Measurements from ENCODE around the gene VASH2. TPM values are rescaled to one million over a fixed set of nuclear protein-coding genes. Genes with fewer than 3 reads are reported as not detected.
"Not testable (repeated sequence)": the region's sequence is repeated elsewhere in the genome, so short reads cannot be mapped to it uniquely, and the experiment has no call there.

Gene VASH2
- total RNA-seq, 1 experiment from 2014 or later, result 303 TPM

DNA sequence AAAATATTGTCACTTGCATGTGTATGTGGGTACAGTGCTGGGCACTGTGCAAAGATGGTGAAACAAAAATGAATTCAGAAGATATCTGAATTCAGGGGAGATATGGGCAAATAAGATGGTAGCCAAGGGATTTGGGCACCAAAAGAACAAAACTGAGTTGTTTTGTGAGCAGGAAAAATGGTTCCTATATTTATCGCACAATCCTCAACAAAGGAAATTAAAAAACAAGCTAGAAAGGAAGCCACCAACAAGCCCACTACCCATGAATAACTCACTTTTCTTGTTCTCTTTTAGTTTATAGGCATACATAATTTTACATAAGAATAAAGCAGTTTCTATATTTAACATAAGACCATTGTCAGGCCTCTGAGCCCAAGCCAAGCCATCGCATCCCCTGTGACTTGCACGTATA, 40.7 kb upstream of the VASH2 start (continued):
- TF ChIP-seq ZNF416 (CRISPR knock-in tag; IDR thresholded peaks at IDR 0.05) (0 out of 2 replicates have a peak, but pooled peaks have one; percentile 17), PRRX2 (CRISPR knock-in tag; IDR thresholded peaks at IDR 0.05) (peak; percentile 80; the same call in 1 of the 2 replicates), NFATC4 (CRISPR knock-in tag; IDR thresholded peaks at IDR 0.05) (peak; percentile 64; the same call in 1 of the 2 replicates), GRHL2 (CRISPR knock-in tag; IDR thresholded peaks at IDR 0.05; ENCODE audit: insufficient replicate concordance, severe bottlenecking) (no peak)
- TF ChIP-seq, protein P1, sequence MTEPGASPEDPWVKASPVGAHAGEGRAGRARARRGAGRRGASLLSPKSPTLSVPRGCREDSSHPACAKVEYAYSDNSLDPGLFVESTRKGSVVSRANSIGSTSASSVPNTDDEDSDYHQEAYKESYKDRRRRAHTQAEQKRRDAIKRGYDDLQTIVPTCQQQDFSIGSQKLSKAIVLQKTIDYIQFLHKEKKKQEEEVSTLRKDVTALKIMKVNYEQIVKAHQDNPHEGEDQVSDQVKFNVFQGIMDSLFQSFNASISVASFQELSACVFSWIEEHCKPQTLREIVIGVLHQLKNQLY (CRISPR knock-in tag; IDR thresholded peaks at IDR 0.05), result no peak

DNA sequence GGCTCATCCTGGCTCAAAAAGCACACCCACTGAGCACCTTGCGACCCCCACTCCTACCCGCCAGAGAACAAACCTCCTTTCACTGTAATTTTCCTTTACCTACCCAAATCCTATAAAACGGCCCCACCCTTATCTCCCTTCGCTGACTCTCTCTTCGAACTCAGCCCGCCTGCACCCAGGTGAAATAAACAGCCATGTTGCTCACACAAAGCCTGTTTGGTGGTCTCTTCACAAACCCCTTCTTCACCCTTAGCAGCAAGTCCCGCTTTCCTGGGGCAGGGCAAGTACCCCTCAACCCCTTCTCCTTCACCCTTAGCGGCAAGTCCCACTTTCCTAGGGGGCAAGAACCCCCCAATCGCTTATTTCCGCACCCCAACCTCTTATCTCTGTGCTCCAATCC, 40.1 kb upstream of the VASH2 start:
- Mint-ChIP-seq H3K27ac (peak overlapping the region; percentile 100), H3K4me3 (peak overlapping the region; percentile 88), H3K36me3 (peaks cover 37% of the 10 kb centered on the region), H3K4me1 (peaks cover 51% of the 10 kb centered on the region)
- DNase-seq (ENCODE audit: low spot score), result peak; percentile 24
- TF ChIP-seq PRRX2 (CRISPR knock-in tag; IDR thresholded peaks at IDR 0.05), result peak; percentile 97
- TF ChIP-seq, protein P2, sequence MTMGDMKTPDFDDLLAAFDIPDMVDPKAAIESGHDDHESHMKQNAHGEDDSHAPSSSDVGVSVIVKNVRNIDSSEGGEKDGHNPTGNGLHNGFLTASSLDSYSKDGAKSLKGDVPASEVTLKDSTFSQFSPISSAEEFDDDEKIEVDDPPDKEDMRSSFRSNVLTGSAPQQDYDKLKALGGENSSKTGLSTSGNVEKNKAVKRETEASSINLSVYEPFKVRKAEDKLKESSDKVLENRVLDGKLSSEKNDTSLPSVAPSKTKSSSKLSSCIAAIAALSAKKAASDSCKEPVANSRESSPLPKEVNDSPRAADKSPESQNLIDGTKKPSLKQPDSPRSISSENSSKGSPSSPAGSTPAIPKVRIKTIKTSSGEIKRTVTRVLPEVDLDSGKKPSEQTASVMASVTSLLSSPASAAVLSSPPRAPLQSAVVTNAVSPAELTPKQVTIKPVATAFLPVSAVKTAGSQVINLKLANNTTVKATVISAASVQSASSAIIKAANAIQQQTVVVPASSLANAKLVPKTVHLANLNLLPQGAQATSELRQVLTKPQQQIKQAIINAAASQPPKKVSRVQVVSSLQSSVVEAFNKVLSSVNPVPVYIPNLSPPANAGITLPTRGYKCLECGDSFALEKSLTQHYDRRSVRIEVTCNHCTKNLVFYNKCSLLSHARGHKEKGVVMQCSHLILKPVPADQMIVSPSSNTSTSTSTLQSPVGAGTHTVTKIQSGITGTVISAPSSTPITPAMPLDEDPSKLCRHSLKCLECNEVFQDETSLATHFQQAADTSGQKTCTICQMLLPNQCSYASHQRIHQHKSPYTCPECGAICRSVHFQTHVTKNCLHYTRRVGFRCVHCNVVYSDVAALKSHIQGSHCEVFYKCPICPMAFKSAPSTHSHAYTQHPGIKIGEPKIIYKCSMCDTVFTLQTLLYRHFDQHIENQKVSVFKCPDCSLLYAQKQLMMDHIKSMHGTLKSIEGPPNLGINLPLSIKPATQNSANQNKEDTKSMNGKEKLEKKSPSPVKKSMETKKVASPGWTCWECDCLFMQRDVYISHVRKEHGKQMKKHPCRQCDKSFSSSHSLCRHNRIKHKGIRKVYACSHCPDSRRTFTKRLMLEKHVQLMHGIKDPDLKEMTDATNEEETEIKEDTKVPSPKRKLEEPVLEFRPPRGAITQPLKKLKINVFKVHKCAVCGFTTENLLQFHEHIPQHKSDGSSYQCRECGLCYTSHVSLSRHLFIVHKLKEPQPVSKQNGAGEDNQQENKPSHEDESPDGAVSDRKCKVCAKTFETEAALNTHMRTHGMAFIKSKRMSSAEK (CRISPR knock-in tag; IDR thresholded peaks at IDR 0.05; ENCODE audit: borderline replicate concordance), result peak; percentile 79; the same call in 1 of the 2 replicates
- TF ChIP-seq, protein P3, sequence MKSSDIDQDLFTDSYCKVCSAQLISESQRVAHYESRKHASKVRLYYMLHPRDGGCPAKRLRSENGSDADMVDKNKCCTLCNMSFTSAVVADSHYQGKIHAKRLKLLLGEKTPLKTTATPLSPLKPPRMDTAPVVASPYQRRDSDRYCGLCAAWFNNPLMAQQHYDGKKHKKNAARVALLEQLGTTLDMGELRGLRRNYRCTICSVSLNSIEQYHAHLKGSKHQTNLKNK (CRISPR knock-in tag; IDR thresholded peaks at IDR 0.05), result peak; percentile 59; the same call in 1 of the 2 replicates
- TF ChIP-seq EMX1 (CRISPR knock-in tag; IDR thresholded peaks at IDR 0.05), result peak; percentile 93
- TF ChIP-seq NFATC4 (CRISPR knock-in tag; IDR thresholded peaks at IDR 0.05), result peak; percentile 91
- TF ChIP-seq, protein P4, sequence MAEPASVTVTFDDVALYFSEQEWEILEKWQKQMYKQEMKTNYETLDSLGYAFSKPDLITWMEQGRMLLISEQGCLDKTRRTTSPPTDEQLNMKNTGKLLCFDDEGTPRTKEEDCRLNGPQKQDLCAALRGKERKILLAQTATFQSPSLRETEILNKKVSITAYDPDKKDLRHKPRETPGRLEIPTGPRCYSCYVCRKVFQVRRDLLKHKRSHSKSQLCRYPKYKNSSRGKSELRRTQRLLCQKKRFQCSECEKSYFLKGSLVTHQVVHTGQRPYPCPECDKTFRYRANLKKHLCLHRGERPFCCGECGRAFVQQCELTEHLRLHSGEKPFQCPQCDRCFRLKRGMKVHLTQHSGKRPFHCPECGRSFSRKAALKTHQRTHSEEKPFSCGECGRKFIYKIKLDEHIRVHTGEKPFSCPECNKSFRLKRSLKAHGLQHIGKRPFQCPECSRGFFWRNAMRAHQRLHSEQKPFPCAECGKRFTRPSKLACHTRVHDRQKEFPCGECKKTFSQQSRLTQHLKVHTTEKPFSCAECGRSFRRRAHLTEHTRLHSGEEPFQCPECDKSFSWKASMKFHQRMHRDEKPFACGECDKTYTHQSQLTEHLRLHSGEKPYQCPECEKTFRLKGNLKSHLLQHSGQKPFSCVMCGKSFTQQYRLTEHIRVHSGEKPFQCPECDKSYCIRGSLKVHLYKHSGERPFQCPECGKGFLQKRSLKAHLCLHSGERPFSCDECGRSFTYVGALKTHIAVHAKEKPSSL (CRISPR knock-in tag; conservative IDR thresholded peaks at IDR 0.05), result peak; percentile 89
- TF ChIP-seq, protein P5, sequence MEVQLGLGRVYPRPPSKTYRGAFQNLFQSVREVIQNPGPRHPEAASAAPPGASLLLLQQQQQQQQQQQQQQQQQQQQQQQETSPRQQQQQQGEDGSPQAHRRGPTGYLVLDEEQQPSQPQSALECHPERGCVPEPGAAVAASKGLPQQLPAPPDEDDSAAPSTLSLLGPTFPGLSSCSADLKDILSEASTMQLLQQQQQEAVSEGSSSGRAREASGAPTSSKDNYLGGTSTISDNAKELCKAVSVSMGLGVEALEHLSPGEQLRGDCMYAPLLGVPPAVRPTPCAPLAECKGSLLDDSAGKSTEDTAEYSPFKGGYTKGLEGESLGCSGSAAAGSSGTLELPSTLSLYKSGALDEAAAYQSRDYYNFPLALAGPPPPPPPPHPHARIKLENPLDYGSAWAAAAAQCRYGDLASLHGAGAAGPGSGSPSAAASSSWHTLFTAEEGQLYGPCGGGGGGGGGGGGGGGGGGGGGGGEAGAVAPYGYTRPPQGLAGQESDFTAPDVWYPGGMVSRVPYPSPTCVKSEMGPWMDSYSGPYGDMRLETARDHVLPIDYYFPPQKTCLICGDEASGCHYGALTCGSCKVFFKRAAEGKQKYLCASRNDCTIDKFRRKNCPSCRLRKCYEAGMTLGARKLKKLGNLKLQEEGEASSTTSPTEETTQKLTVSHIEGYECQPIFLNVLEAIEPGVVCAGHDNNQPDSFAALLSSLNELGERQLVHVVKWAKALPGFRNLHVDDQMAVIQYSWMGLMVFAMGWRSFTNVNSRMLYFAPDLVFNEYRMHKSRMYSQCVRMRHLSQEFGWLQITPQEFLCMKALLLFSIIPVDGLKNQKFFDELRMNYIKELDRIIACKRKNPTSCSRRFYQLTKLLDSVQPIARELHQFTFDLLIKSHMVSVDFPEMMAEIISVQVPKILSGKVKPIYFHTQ (CRISPR knock-in tag; IDR thresholded peaks at IDR 0.05), result peak; percentile 94
- peak; percentile 92 for TF ChIP-seq ZNF416 (CRISPR knock-in tag; IDR thresholded peaks at IDR 0.05)
- TF ChIP-seq, protein P6, sequence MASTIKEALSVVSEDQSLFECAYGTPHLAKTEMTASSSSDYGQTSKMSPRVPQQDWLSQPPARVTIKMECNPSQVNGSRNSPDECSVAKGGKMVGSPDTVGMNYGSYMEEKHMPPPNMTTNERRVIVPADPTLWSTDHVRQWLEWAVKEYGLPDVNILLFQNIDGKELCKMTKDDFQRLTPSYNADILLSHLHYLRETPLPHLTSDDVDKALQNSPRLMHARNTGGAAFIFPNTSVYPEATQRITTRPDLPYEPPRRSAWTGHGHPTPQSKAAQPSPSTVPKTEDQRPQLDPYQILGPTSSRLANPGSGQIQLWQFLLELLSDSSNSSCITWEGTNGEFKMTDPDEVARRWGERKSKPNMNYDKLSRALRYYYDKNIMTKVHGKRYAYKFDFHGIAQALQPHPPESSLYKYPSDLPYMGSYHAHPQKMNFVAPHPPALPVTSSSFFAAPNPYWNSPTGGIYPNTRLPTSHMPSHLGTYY (CRISPR knock-in tag; IDR thresholded peaks at IDR 0.05), result peak; percentile 93
- CTCF ChIA-PET; H3K9me3 Mint-ChIP-seq; ATAC-seq; H3K27me3 Mint-ChIP-seq (ENCODE audit: low read depth): not testable (repeated sequence)
- POLR2A ChIA-PET, result interaction anchor here (1.0 kb wide), 1 partner anchor 52 kb away, joined by 3 read pairs; the partner anchor contains the start of gene FLVCR1

Data from WTC11 (cell line).